Right atrium auricular region (tissue), 2 donors: ENCODE data around the gene RBKS. TPM values are rescaled to one million over a fixed set of nuclear protein-coding genes. Genes with fewer than 3 reads are reported as not detected.
"Not testable (repeated sequence)": the region's sequence is repeated elsewhere in the genome, so short reads cannot be mapped to it uniquely, and the experiment has no call there.

Source experiments
- DNase-seq: peaks from one replicate; pipeline ENCODE4 v3.0.0-alpha.2; 2019; ENCODE audit warnings: low spot score
- H3K27ac ChIP-seq, 2 donors: fragments of 200-600 bp; sonication (generic); 1 replicate in 1 of 2; 2 replicates in 1 of 2; pipeline ENCODE4 v1.5.1; 2016 to 2019
- H3K27me3 ChIP-seq, 2 donors: fragments of 200-600 bp; sonication (generic); one replicate each; pipeline versions ENCODE4 v1.5.1 to v1.6.0; 2017 to 2019
- H3K36me3 ChIP-seq: fragments of 200-600 bp; sonication (generic); one replicate; pipeline ENCODE4 v1.5.1; 2016
- H3K4me1 ChIP-seq, 2 donors: fragments of 200-600 bp; sonication (generic); one replicate each; pipeline versions ENCODE4 v1.5.1 to v1.6.0; 2017 to 2019
- H3K4me3 ChIP-seq, 2 donors: fragments of 200-600 bp; sonication (generic); 1 replicate in 1 of 2; 2 replicates in 1 of 2; pipeline ENCODE4 v1.5.1; 2017 to 2019; ENCODE audit warnings: mild to moderate bottlenecking in 1 of 2, moderate library complexity in 1 of 2
- H3K9me3 ChIP-seq, 2 donors: fragments of 200-600 bp; sonication (generic); one replicate each; pipeline ENCODE4 v1.5.1; 2019
- total RNA-seq, 2 donors: library from RNA; depleted of rRNA; stranded (reverse); fragments of >200 nt; gene quantifications; one replicate each; pipeline ENCODE4 v1.1.0, GENCODE V29; 2016
- TF ChIP-seq, protein P1 (sequence below), 2 donors: fragments of 200-600 bp; sonication (generic); IDR thresholded peaks; one replicate each; pipeline ENCODE4 v1.5.1; 2019; ENCODE audit warnings: antibody characterized with exemption in 2 of 2

The RBKS gene
- total RNA-seq, 2 donors from 2014 or later: 1.6 to 2.1 TPM

DNA sequence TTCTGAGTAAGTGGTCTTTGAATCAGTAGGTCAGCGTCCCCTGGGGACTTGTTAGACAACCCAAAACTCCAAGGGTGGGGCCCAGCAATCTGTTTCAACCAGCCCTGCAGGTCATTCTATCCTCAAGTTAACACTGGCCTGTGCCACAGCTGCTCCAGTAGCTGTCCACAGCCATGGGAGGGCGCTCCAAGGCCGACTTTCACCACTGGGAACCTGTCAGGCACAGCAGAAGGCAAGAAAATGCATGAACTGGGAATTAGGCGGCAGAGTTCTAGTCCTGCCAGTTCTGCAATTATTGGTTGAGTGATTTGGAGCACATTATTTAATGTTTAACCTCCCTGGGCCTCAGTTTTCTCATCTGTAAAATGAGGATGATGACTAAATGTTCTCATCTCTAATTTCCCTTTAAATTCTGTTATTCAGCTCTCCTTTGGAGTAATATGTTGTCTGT, 136.0 kb downstream of the RBKS start:
- H3K9me3 ChIP-seq: peaks cover 0 to 6% of the 10 kb centered on the region in 2 donors
- peak; percentile 82 for DNase-seq

GRCh38 chr2:27752551-27753237, 137.5 kb downstream of the RBKS start:
- H3K27me3 ChIP-seq: no peaks in the 10 kb centered on the region
- no peaks in the 10 kb centered on the region for H3K36me3 ChIP-seq
- peak; percentile 52 for DNase-seq
- peaks cover 0 to 4% of the 10 kb centered on the region in 2 donors for H3K4me1 ChIP-seq
- H3K27ac ChIP-seq: no peak overlapping the region
- H3K4me3 ChIP-seq: no peak overlapping the region
- H3K9me3 ChIP-seq: peaks cover 0 to 14% of the 10 kb centered on the region in 2 donors
- TF ChIP-seq, protein P1, sequence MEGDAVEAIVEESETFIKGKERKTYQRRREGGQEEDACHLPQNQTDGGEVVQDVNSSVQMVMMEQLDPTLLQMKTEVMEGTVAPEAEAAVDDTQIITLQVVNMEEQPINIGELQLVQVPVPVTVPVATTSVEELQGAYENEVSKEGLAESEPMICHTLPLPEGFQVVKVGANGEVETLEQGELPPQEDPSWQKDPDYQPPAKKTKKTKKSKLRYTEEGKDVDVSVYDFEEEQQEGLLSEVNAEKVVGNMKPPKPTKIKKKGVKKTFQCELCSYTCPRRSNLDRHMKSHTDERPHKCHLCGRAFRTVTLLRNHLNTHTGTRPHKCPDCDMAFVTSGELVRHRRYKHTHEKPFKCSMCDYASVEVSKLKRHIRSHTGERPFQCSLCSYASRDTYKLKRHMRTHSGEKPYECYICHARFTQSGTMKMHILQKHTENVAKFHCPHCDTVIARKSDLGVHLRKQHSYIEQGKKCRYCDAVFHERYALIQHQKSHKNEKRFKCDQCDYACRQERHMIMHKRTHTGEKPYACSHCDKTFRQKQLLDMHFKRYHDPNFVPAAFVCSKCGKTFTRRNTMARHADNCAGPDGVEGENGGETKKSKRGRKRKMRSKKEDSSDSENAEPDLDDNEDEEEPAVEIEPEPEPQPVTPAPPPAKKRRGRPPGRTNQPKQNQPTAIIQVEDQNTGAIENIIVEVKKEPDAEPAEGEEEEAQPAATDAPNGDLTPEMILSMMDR (IDR thresholded peaks at IDR 0.05): no peak

More for the DNA sequence above, 136.0 kb downstream of the RBKS start:
- Histone ChIP-seq H3K4me1 (no peaks in the 10 kb centered on the region), H3K27ac (no peak overlapping the region), H3K36me3 (no peaks in the 10 kb centered on the region), H3K27me3 (no peaks in the 10 kb centered on the region), H3K4me3 (no peak overlapping the region)
- TF ChIP-seq, protein P1 (IDR thresholded peaks at IDR 0.05): peak; percentile 67 to 83

- Histone ChIP-seq H3K9me3 (peaks cover 0 to 14% of the 10 kb centered on the region in 2 donors), H3K27ac (no peak overlapping the region), H3K4me3 (no peak overlapping the region), H3K4me1 (peaks cover 0 to 4% of the 10 kb centered on the region in 2 donors), H3K36me3 (no peaks in the 10 kb centered on the region), H3K27me3 (no peaks in the 10 kb centered on the region)
- DNase-seq: peak; percentile 55
- TF ChIP-seq, protein P1 (IDR thresholded peaks at IDR 0.05): no peak
These were observed 138.8 kb downstream of the RBKS start for GRCh38 chr2:27751377-27751776.

DNA sequence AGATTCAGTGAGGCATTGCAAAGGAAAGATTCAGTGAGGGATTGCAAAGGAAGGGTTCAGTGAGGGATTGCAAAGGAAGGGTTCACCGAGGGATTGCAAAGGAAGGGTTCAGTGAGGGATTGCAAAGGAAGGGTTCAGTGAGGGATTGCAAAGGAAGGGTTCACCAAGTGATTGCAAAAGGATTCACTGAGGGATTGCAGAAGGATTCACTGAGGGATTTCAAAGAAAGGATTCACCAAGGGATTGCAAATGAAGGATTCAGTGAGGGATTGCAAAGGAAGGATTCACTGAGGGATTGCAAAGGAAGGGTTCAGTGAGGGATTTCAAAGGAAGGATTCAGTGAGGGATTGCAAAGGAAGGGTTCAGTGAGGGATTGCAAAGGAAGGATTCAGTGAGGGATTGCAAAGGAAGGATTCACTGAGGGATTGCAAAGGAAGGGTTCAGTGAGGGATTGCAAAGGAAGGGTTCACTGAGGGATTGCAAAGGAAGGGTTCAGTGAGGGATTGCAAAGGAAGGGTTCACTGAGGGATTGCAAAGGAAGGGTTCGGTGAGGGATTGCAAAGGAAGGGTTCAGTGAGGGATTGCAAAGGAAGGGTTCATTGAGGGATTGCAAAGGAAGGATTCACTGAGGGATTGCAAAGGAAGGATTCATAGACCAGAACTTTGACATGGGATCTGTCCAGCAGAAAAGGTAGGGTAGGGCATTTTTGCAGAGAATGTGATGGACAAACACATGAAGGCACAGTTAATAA, 141.2 kb downstream of the RBKS start:
- H3K27me3 ChIP-seq, H3K36me3 ChIP-seq, H3K4me3 ChIP-seq, H3K4me1 ChIP-seq: not testable (repeated sequence)
- DNase-seq: peak; percentile 9
- H3K27ac ChIP-seq: peak overlapping the region in 1 of 2 donors; percentile 77
- H3K9me3 ChIP-seq: peaks cover 0 to 19% of the 10 kb centered on the region in 2 donors

DNA sequence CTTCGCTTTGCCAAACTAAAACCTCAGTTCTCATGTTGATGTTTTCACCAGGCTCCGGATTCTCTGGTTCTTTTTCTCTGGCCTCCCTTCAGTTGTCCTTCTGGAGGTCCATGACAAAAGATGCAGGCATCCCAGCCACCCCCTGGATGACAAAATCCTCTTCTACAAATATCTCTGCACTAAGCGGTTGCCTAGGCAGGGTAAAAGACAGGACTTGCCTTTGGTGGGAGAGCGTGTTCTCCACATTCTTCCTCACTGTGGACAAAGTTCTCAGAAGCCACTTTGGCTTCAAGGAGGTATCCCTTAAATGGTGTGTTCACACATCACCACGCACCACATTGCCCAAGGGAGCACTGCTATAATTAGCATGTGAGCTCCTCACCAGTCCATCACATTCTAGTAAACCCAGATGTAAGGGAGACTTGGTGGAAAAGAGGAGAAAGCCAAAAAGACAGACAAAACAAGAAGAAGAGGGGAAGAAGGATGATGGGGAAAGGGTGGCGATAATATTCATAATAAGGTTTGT, 142.3 kb downstream of the RBKS start:
- peaks cover 0 to 19% of the 10 kb centered on the region in 2 donors for H3K9me3 ChIP-seq
- H3K36me3 ChIP-seq: no peaks in the 10 kb centered on the region
- H3K4me3 ChIP-seq: no peak overlapping the region
- peak overlapping the region; percentile 35 to 77 for H3K27ac ChIP-seq
- TF ChIP-seq, protein P1 (IDR thresholded peaks at IDR 0.05): no peak
- H3K27me3 ChIP-seq: no peaks in the 10 kb centered on the region
- peak; percentile 58 for DNase-seq
- H3K4me1 ChIP-seq: peaks cover 0 to 4% of the 10 kb centered on the region in 2 donors

DNA sequence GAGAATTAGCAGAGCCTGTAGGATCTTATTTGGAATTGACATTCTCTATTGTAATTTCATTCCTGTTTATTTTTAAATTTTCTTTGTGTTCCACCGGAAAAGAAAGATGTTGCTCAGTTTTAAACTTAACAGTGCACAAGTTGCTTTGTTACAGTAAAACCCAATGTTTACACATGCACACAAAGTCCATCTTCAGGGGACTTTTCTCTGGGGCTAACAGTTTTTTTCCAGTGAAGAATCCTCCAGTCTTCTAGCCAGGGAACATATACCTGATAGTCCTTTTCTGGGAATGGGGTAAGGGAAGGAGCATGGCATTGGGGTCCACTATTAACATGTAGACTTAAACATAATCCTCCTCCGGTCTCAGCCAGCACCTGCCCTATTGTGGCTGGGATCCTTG, 143.9 kb downstream of the RBKS start:
- TF ChIP-seq, protein P1 (IDR thresholded peaks at IDR 0.05): no peak
- peaks cover 0 to 19% of the 10 kb centered on the region in 2 donors for H3K9me3 ChIP-seq
- no peak overlapping the region for H3K27ac ChIP-seq
- no peak for DNase-seq
- H3K4me1 ChIP-seq: peaks cover 0 to 4% of the 10 kb centered on the region in 2 donors
- no peaks in the 10 kb centered on the region for H3K27me3 ChIP-seq
- H3K4me3 ChIP-seq: no peak overlapping the region
- no peaks in the 10 kb centered on the region for H3K36me3 ChIP-seq

DNA sequence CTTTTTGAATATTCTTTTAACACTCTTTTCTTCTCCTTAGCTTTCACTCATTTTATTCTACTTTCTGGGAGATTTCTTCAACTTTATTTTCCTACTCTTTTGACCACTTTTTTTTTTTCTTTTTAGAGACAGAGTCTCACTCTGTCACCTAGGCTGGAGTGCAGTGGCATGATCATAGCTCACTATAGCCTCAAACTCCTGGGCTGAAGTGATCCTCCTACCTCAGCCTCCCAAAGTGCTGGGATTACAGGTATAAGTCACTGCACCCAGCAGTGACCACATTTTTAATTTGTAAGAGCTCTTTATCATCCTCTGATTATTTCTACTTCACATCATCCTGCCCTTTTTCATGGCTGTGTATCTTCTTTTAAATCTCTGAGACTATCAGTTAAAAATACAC, 144.7 kb downstream of the RBKS start:
- H3K27me3 ChIP-seq, DNase-seq: not testable (repeated sequence)

More for the DNA sequence above, 144.7 kb downstream of the RBKS start:
- not testable (repeated sequence) for H3K36me3 ChIP-seq, H3K27ac ChIP-seq, H3K4me1 ChIP-seq, H3K4me3 ChIP-seq
- H3K9me3 ChIP-seq: peaks cover 0 to 19% of the 10 kb centered on the region in 2 donors
